ENCODE measurements around the gene MED13L. TPM values are rescaled to one million over a fixed set of nuclear protein-coding genes. Genes with fewer than 3 reads are reported as not detected.
"Not testable (repeated sequence)": the region's sequence is repeated elsewhere in the genome, so short reads cannot be mapped to it uniquely, and the experiment has no call there.

Gene MED13L
- polyA plus RNA-seq, 3 donors, result 69.5 to 83.0 (median 76.0) TPM

- DNase-seq (ENCODE audit: low read depth in 3 of 3, low spot score in 2 of 3), result peak in 1 of 3 donors; percentile 7
These were observed 239.3 kb downstream of the MED13L start for GRCh38 chr12:116037941-116038837.

GRCh38 chr12:116033765-116034164, 243.7 kb downstream of the MED13L start:
- DNase-seq (ENCODE audit: low read depth in 3 of 3, low spot score in 2 of 3), result no peak

GRCh38 chr12:116031624-116032023, 245.9 kb downstream of the MED13L start:
- not testable (repeated sequence) for DNase-seq (ENCODE audit: low read depth in 3 of 3, low spot score in 2 of 3)

GRCh38 chr12:116028619-116029018, 248.9 kb downstream of the MED13L start:
- DNase-seq (ENCODE audit: low read depth in 3 of 3, low spot score in 2 of 3), result no peak

GRCh38 chr12:116027551-116027821, 250.0 kb downstream of the MED13L start:
- no peak for DNase-seq (ENCODE audit: low read depth in 3 of 3, low spot score in 2 of 3)

- DNase-seq (ENCODE audit: low read depth in 3 of 3, low spot score in 2 of 3), result no peak
These were observed 250.5 kb downstream of the MED13L start for GRCh38 chr12:116026768-116027550.

GRCh38 chr12:116026346-116026745, 251.1 kb downstream of the MED13L start:
- DNase-seq (ENCODE audit: low read depth in 3 of 3, low spot score in 2 of 3), result no peak

GRCh38 chr12:116024769-116025168, 252.7 kb downstream of the MED13L start:
- DNase-seq (ENCODE audit: low read depth in 3 of 3, low spot score in 2 of 3), result no peak

- no peak for DNase-seq (ENCODE audit: low read depth in 3 of 3, low spot score in 2 of 3)
These were observed 258.1 kb downstream of the MED13L start for GRCh38 chr12:116019415-116019814.

GRCh38 chr12:116018282-116018681, 259.2 kb downstream of the MED13L start:
- DNase-seq (ENCODE audit: low read depth in 3 of 3, low spot score in 2 of 3), result no peak

- no peak for DNase-seq (ENCODE audit: low read depth in 3 of 3, low spot score in 2 of 3)
These were observed 262.0 kb downstream of the MED13L start for GRCh38 chr12:116015525-116015924.

GRCh38 chr12:116012757-116013156, 264.7 kb downstream of the MED13L start:
- no peak for DNase-seq (ENCODE audit: low read depth in 3 of 3, low spot score in 2 of 3)

- no peak for DNase-seq (ENCODE audit: low read depth in 3 of 3, low spot score in 2 of 3)
These were observed 266.3 kb downstream of the MED13L start for GRCh38 chr12:116011217-116011616.

- DNase-seq (ENCODE audit: low read depth in 3 of 3, low spot score in 2 of 3), result no peak
These were observed 267.0 kb downstream of the MED13L start for GRCh38 chr12:116010467-116010866.

GRCh38 chr12:116009805-116010204, 267.7 kb downstream of the MED13L start:
- DNase-seq (ENCODE audit: low read depth in 3 of 3, low spot score in 2 of 3), result no peak

- DNase-seq (ENCODE audit: low read depth in 3 of 3, low spot score in 2 of 3), result no peak
These were observed 271.4 kb downstream of the MED13L start for GRCh38 chr12:116006141-116006540.

- DNase-seq (ENCODE audit: low read depth in 3 of 3, low spot score in 2 of 3), result no peak
These were observed 274.5 kb downstream of the MED13L start for GRCh38 chr12:116002890-116003536.

GRCh38 chr12:116000252-116000651, 277.2 kb downstream of the MED13L start:
- no peak for DNase-seq (ENCODE audit: low read depth in 3 of 3, low spot score in 2 of 3)

GRCh38 chr12:115999582-115999981, 277.9 kb downstream of the MED13L start:
- no peak for DNase-seq (ENCODE audit: low read depth in 3 of 3, low spot score in 2 of 3)

GRCh38 chr12:115998794-115999478, 278.6 kb downstream of the MED13L start:
- DNase-seq (ENCODE audit: low read depth in 3 of 3, low spot score in 2 of 3), result no peak

GRCh38 chr12:115998119-115998633, 279.3 kb downstream of the MED13L start:
- DNase-seq (ENCODE audit: low read depth in 3 of 3, low spot score in 2 of 3), result no peak
